ENCODE results near the gene DHRS7.
"Not testable (repeated sequence)": the region's sequence is repeated elsewhere in the genome, so short reads cannot be mapped to it uniquely, and the experiment has no call there.

The DHRS7 gene

DNA sequence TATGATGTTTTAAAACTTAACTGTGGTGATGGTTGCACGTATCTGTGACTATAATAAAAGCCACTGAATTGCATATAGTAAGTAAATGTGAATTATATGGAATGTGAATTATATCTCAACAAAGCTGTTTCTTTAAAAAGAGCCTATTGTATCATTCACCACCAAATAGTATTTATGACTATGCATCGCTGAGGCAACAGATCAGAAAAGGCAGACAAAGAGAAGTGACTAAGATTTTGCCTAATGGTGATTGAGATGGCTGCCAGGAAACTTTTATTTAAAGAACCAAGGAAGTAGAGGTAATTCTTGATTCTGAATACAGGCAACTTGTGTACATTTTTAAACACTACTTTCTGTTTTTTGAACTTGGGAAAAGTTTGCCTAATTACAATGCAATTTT is 31.7 kb downstream of the DHRS7 start:
- DNase-seq = no peak

GRCh38 chr14:60125918-60126317 is 39.3 kb downstream of the DHRS7 start:
- no peak for DNase-seq

- no peak for DNase-seq
These were observed 49.0 kb downstream of the DHRS7 start for GRCh38 chr14:60116181-60116580.

DNA sequence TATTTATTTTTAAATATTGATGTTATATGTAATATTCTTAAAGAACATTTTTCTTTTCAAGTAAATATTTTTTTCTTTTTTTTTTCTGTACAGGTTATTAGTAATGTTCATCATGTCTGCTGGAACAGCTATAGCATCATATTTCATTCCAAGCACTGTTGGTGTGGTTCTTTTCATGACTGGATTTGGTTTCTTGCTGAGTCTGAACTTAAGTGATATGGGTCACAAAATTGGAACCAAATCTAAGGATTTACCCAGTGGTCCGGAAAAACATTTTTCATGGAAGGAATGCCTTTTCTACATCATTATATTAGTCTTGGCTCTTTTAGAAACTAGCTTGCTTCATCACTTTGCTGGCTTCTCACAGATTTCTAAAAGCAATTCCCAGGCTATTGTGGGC is 50.3 kb downstream of the DHRS7 start:
- no peak for DNase-seq

GRCh38 chr14:60111732-60112131 is 53.5 kb downstream of the DHRS7 start:
- no peak for DNase-seq

DNA sequence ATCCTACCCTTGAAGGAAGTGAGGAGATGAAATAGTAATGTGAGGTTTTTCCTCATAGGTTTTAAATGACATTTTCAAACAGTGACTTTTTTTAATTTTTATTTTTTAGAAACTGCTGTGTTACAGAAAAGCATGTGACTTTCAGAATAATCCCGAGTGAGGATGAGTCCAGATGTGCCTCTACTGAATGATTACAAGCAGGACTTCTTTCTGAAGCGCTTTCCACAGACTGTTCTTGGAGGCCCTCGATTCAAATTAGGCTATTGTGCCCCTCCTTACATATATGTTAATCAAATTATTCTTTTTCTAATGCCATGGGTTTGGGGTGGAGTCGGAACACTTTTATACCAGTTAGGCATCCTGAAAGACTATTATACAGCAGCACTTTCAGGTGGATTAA is 57.7 kb downstream of the DHRS7 start:
- no peak for DNase-seq

- no peak for DNase-seq
These were observed 58.9 kb downstream of the DHRS7 start for GRCh38 chr14:60106339-60106738.

DNA sequence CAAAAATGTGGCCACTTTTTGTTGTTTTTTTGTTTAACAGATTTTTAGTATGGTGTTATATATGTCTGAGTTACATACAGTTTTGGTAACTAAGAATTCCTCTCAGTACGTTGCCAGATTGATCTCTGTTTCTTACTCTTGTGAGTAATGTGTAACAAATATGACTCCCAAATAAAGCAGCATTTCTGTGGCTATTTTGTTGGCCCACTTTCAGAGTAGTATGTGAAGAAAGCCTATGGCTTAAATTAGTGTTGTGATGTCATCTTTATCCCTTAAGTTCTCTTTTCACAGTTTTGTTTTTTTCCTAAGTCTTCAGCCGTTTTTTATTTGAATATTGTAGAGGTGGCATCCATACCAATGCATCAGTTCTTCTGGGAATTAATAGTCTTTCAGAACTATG is 62.8 kb downstream of the DHRS7 start:
- DNase-seq = no peak

DNA sequence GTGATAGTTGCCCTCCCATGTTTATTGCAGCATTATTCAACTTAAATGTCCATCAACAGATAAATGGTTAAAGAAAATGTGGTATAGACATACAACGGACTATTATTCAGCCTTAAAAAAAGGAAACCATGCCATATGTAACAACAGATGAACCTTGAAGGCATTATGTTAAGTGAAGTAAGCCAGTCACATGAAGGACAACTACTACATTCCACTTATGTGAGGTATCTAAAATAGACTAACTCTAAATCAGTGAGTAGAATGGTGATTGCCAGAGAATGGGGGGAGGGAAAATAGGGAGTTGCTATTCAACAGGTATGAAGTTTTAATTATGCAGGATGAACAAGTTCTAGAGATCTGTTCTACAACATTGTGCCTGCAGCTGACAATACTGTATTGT is 63.4 kb downstream of the DHRS7 start:
- no peak for DNase-seq

- DNase-seq = not testable (repeated sequence)
These were observed 65.3 kb downstream of the DHRS7 start for GRCh38 chr14:60099855-60100254.

GRCh38 chr14:60097974-60098373 is 67.2 kb downstream of the DHRS7 start:
- DNase-seq = no peak

DNA sequence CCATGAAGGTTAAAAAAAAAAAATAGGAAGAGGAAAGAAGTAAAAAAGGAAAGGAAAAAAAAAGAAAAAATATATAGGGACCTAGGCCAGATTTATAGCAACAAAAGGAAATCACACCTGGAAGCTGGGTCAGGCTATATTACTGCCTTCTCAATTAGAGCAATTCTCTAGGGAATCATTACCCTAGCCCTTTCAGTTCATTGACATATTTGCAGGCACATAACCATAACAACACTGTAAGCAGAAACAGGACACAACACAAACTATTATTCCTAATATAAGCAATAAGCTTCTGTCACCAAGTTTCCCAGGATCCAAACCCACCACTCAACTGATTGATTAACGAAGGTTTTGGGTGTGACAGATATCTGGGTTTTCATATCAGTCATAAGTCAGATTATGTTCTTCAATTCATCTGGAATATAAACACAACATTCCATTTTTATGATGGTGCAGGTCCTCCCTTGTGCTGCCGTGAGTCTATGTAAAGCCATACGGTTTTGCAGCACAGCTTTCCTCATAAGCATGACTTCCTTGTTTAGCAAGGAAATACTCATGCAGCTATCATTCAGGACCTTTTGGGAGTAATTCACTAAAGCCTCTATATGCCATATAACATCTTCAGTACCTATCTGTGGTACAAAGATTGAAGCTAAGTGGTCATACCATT is 69.3 kb downstream of the DHRS7 start:
- DNase-seq = no peak

- no peak for DNase-seq
These were observed 70.0 kb downstream of the DHRS7 start for GRCh38 chr14:60095231-60095630.

GRCh38 chr14:60094306-60094897 is 70.8 kb downstream of the DHRS7 start:
- no peak for DNase-seq

All from activated naive CD4-positive, alpha-beta T cell (primary cell).